ENCODE data around the gene BRD7.

BRD7 gene

DNA sequence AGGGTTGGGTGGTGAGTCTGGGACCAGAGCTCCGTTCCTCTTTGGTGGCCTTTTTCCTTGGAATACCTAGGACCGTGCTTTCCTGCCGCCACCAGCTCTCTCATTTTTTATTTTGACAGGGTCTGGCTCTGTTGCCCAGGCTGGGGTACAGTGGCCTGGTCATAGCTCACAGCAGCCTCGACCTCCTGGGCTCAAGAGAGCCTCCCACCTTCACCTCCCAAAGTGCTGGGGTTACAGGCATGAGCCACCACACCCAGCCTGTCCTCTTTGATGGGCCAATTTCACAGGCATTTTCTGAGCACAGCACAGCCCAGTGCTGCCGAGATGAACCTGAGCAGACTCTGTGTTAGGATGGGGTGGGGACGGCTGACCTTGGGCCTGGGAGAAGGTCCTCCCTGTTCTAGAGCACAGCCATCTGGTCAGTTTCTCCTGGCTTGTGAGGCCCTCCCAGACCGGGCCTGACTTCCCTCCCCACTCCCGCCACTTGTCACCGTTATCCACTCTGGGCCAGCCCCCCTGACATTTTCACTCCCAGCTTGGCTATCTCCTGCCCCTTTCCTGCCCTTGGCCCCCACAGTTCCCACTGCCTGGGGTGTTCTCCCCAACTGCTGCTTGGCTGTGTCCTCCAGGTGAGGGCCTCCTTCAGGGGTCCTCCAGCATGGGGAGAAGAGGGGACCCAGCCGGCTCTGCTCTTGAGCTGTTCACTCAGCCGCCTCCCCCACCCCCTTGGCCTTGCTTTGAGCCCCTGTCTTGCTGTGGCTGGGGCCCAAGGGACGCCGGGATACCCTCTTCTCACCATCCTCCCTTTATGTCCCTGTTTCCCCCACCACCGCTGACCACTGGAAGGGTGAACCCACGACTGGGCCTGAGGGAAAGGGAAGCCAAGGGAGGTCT, 97.4 kb downstream of the BRD7 start:
- DNase-seq: no peak

DNA sequence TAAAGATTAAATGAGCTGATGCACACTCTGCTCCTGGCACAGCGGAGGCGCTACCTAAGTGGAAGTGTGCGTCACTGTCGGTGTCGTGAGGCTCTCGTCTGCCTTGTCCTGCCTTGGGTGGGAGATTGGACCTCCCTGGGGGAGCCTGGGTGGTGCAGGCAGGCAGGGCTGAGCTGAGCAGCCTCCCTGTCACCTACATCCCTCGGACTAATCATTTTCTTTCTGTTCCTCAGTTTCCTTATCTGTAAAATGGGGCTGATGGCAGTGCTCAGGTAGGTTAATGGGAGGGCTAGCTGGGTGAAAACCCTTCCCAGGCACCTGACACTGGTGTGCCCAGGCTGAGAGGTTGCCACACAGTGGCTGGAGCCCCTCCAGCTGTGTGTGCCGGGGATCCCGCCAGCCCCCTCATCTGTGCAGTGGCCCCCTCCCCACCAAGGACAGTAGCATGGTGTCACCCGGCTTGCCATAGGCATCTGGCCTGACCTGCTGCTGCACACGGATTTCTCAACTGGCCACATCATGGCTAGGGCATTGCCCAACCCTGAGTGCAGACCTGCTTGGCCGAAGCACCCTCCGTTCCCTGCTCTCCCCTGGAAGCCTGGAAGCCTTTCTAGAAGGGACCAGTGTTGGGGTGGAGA, 98.2 kb downstream of the BRD7 start:
- no peak for DNase-seq

DNA sequence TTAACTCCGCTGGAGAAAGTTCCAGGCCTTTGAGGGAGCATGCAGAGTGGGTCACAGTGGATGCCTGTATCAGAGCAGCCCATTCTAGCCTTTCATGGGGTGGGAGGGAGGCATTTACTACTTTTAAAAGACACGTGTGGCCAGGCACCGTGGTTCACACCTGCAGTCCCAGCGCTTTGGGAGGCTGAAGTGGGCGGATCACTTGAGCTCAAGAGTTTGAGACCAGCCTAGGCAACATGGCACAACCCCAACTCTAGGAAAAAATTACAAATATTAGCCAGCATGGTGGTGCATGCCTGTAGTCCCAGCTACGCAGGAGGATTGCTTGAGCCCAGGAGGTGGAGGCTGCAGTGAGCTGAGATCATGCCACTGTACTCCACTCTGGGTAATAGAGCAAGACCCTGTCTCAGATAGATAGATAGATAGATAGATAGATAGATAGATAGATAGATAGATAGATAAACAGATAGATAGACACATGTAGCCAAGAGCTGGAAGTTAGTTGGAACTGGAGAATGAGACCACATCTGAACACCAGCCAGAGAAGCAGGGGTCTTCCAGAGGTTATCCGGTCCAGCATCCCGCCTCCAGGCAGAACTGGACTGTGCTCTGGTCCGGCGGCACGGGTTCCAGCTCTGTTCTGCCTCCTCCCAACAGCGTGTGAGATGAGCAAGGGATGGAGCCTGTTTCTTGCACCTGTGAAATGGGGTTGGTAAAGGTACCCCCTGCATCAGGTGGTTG, 98.8 kb downstream of the BRD7 start:
- DNase-seq: no peak

DNA sequence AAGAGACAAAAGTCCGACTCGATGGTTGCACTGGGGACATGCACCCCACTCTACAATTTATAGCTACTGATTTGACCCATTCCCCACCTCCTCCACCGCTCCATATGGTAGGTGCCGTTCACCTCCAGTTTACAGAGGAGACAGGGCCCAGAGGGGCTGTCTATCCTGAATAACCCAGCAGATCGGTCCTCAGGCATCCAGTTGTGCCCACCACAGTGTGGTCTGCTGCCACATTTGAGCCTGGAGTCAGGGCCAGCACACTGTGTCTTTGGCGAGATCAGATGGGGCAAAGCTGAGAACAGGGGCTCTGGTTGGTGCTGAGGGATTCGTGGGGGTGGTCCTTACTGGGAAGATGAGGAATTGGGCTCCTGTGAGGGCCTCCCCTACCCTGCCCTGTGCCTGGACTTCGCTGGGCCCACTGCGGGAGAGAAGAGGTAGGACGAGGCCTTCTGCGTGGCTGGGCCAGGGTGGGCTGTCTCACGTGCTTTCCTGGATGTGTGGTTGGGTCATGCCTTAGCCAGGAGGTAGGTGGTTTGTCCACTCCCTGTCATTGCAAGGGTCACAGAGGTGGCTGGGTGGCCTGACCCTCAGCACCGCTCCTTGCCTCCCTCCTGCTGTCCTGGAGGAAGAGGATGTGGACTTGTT, 99.6 kb downstream of the BRD7 start:
- DNase-seq: no peak

DNA sequence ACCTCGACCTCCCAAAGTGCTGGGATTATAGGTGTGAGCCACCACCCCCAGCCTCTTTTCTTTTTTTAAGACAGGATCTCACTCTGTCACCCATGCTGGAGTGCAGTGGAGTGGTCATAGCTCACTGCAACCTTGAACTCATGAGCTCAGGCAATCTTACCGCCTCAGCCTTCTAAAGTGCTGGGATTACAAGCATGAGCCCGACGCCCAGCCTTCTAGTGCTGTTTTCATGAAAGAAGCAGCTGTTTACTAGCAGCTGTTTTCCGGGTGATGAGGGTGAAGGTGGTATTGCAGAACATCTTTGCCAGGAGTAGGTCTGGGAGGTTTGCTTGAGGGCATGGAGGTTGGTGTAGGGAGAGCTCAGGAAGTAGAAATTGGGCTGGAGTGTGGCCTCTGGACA, 100.4 kb downstream of the BRD7 start:
- no peak for DNase-seq

DNA sequence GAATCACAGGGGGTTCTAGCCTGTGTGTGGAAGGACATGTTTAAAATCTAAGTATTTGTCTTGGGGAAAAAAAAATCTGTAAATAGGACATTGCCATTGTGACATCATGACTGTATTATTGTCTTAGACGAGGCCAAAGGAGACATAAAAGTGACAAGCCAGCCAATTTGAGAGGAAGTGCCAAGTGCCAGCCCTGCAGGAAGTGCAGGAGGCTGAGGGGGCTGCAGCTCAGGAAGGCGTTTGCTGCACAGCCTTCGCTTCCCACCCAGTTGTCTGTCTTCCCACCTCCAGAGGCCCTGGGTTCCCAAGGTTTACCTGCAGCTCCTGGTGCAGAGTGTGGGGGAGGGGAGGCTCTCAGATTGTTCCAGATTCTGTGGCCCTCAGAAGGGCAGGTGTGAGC, 101.1 kb downstream of the BRD7 start:
- no peak for DNase-seq

DNA sequence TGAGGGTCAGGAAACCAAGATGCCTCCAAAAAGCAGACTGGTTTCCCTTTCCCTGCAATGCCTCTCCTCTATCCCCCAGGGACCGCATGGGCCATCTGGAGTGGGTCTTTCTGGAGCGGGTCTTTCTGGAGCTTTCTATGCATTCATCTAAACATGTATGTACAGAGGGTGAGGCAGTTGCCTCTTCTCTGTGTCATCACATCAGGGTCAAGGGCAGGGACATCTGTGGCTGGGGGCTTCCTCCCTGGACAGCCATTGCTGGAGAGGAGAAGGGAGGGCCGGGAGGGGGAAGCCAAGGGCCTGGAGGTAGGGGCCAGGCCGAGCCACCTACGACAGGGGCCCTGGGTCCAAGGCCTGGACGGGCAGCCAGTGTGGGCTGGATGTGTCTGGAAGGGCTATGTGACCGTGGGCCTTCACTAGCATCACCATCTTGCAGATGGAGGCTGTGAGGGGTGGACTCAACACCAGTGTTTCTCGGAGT, 101.6 kb downstream of the BRD7 start:
- DNase-seq: no peak

DNA sequence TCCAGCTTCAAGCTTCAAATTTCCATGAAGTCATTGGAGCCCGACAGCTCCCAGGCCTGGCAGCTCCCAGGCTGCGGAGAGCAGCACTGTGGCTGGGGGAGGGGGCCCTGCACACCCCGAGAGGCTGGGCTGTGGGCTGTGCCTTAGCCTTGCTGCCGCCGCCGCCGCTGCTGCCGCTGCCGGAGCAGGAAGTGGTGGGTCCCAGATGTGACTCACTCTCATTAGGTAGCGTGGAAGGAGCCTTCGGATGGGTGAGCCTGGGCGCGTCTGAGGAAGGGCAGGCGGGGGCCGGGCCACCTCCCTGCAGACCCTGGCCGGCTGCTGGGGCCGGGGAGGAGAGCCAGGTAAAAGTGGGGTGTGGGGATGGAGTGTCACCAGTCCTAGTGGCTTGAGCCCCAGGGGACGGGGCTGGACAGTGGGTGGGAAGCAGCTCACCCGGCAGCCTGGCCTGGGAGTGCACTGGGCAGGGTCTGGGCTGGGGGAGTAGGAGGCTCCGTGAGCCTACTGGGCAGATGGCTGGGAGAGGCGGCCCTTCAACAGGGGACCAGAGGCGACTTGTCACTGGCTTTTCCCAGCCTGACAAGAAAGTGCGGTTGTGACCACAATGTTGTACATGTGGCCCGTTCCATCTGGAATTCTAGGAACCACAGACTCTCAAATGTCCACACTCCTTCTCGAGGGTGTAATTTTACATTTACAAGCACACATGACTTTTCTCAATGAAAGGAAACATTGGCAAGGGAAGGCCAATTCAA, 102.3 kb downstream of the BRD7 start, which contains the start of gene ADCY7:
ADCY7 (plus strand) TSS at position 215 of the 755 bp plus-strand sequence. CDS start 21,629 bp downstream, outside the sequence.
- no peak for DNase-seq
